Endothelial cell of umbilical vein (primary cell): Measurements from ENCODE around the gene FSTL1.

Experiments used
- CTCF ChIP-seq, 2 donors: IDR thresholded peaks; 1 replicate in 1 of 2; 2 replicates in 1 of 2; pipeline ENCODE4 v1.5.1; 2011; ENCODE audit warnings: low read length in 2 of 2, mild to moderate bottlenecking in 2 of 2, moderate library complexity in 2 of 2, control low read depth in 1 of 2, inconsistent platforms in 1 of 2, low read depth in 1 of 2; ENCODE audit not compliant: insufficient read depth in 1 of 2; ENCODE audit errors: extremely low read depth in 1 of 2
- JUN ChIP-seq: IDR thresholded peaks from 2 replicates; pipeline ENCODE4 v1.6.1; 2011; ENCODE audit warnings: borderline replicate concordance, low read depth; ENCODE audit not compliant: insufficient read length, insufficient read depth
- MAX ChIP-seq: IDR thresholded peaks from 2 replicates; pipeline ENCODE4 v1.6.1; 2011; ENCODE audit not compliant: insufficient read depth, insufficient read length
- MYC ChIP-seq: IDR thresholded peaks from one replicate; pipeline ENCODE4 v1.6.1; 2011; ENCODE audit warnings: mild to moderate bottlenecking, low read depth, low read length
- POLR2A ChIP-seq: IDR thresholded peaks from 2 replicates; pipeline ENCODE4 v1.6.1; 2012; ENCODE audit warnings: low read depth, mild to moderate bottlenecking, control low read depth, low read length
- POLR2AphosphoS5 ChIP-seq: IDR thresholded peaks from 2 replicates; pipeline ENCODE4 v1.6.1; 2012; ENCODE audit warnings: low read depth, mild to moderate bottlenecking, control low read depth, low read length, moderate library complexity; ENCODE audit not compliant: insufficient read depth

DNA sequence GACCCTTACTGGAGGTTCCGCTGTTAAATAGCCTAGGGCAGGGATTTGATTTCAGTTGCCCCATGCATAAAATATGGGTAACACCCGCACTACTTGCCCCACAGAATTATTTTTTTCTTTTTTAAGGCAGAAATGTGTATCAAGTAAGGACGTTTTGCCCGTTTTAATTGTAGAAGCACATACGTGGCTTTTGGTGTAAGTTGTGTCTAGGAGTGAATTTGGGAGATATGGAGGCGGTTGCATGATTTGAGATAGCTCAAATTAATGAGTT, 101.0 kb downstream of the FSTL1 start:
- TF ChIP-seq JUN: no peak
- no peak for TF ChIP-seq CTCF (IDR thresholded peaks at IDR 0.05; ENCODE audit: extremely low read depth in 1 of 2, insufficient read depth in 1 of 2, low read depth in 1 of 2, low read length in 2 of 2)
- TF ChIP-seq POLR2A: no peak
- no peak for TF ChIP-seq POLR2AphosphoS5
- TF ChIP-seq MAX: no peak
- no peak for TF ChIP-seq MYC
